ENCODE data around the gene ADAMTSL2.
A peak's percentile ranks its signal among the peaks of the same experiment; 100 is the strongest.

ADAMTSL2 gene

DNA sequence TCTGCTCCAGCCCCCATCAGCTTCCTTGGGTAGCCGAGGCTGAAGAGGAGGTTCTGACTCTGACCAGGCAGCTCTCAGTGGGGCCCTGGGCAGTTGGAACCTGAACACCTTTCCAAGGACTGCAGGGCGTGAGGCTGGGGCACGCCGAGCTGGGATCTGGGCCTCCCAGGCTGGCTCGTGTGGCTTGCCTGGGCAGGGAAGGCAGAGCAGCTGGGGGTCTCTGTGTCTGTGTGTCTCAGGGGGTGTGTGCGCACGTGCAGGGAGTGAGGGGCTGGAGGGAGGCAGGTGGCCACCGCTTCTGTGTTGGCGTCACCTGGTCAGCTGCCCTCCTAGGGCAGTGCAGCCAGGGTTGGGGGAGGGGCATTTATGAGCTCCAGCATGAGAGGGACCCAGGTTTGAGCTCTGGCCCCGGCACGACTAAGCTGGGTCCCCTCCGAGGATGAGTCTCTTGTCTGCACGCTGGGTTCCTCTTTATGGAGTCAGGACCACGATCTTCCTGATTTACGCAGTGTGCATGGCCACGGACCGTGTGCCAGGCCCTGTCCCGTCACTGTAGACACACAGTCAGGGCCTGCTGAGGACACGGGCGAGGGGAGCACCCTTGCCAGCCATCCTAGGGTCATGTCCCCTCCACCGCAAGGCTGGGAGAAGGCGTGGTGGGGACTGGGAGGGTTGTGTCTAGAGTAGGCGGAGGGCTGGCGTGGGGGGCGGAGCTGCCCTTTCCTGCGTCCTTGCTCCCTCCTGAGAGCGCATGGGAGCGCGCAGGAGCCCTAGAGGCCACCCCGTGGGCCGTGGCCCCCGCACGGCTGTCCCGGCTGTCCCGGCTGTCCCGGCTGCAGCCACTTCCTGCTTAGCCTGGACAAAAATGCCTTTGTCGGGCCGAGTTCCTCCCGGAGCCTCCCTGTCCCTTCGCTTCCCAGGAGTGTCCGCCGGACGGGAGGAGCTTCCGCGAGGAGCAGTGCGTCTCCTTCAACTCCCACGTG is 4.6 kb downstream of the ADAMTSL2 start:
- Histone ChIP-seq H3K79me1 (replicated peaks; ENCODE audit: low read length, poor library complexity, severe bottlenecking) (no peaks in the 10 kb centered on the region), H4K91ac (ENCODE audit: low read length) (peak overlapping the region; percentile 5), H3K9me3 (ENCODE audit: control insufficient read depth, low read length) (no peaks in the 10 kb centered on the region)

GRCh38 chr9:133539991-133540697 is 5.6 kb downstream of the ADAMTSL2 start:
- Histone ChIP-seq H3K79me1 (replicated peaks; ENCODE audit: low read length, poor library complexity, severe bottlenecking) (no peaks in the 10 kb centered on the region), H3K4me1 (ENCODE audit: control insufficient read depth, insufficient read depth, low read depth, low read length) (peaks cover 2% of the 10 kb centered on the region)

More for the DNA sequence above, 4.6 kb downstream of the ADAMTSL2 start:
- Histone ChIP-seq H4K8ac (ENCODE audit: low read length) (no peak overlapping the region), H3K4me2 (ENCODE audit: low read length, poor library complexity, severe bottlenecking) (no peak overlapping the region), H2BK15ac (ENCODE audit: low read depth, poor library complexity, severe bottlenecking) (no peak overlapping the region), H3K14ac (ENCODE audit: low read length in 2 of 2) (peak overlapping the region in 1 of 2 experiments; percentile 69), H2AK5ac (ENCODE audit: low read length, severe bottlenecking) (no peak overlapping the region), H3K18ac (ENCODE audit: low read depth in 1 of 2, low read length in 2 of 2) (peak overlapping the region in 1 of 2 experiments; percentile 21), H2AFZ (ENCODE audit: low read depth, low read length) (peak overlapping the region; percentile 15), H2BK12ac (ENCODE audit: low read length in 2 of 2) (no peak overlapping the region), H3K4me3 (ENCODE audit: insufficient read depth in 1 of 2, low read depth in 1 of 2, low read length in 2 of 2) (no peak overlapping the region), H3K27me3 (ENCODE audit: control insufficient read depth in 1 of 2, insufficient read depth in 1 of 2, low read length in 2 of 2) (peaks cover 61 to 67% of the 10 kb centered on the region in 2 experiments), H3K4me1 (ENCODE audit: control insufficient read depth, insufficient read depth, low read depth, low read length) (peaks cover 10% of the 10 kb centered on the region), H3K23ac (ENCODE audit: low read length in 2 of 2) (no peak overlapping the region), H3K4ac (ENCODE audit: low read depth in 1 of 2, low read length in 2 of 2) (no peak overlapping the region), H2BK5ac (ENCODE audit: low read depth, low read length, poor library complexity, severe bottlenecking) (no peak overlapping the region), H3K36me3 (ENCODE audit: control insufficient read depth in 1 of 2, insufficient read depth in 2 of 2, low read depth in 1 of 2, low read length in 2 of 2) (no peaks in the 10 kb centered on the region), H2BK120ac (ENCODE audit: low read depth, low read length) (no peak overlapping the region), H3K9ac (ENCODE audit: low read length) (no peak overlapping the region), H3K27ac (ENCODE audit: low read length, poor library complexity, severe bottlenecking) (no peak overlapping the region)
- WGBS: 79% methylated on average over 47 of the region's 47 CpGs
- no peak for DNase-seq

DNA sequence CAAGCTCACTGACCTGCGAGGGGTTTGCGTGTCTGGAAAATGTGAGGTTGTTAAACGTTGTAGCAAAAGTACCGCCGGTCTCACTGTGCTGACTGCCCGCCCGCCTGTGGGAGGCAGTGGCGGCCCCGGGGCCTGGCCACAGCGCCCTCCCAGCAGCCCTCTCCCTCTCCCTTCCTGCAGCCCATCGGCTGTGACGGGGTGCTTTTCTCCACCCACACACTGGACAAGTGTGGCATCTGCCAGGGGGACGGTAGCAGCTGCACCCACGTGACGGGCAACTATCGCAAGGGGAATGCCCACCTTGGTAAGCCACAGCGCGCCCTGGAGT is 6.2 kb downstream of the ADAMTSL2 start:
- Histone ChIP-seq H3K9ac (ENCODE audit: low read length) (no peak overlapping the region), H4K91ac (ENCODE audit: low read length) (no peak overlapping the region), H3K27ac (ENCODE audit: low read length, poor library complexity, severe bottlenecking) (no peak overlapping the region), H3K79me1 (replicated peaks; ENCODE audit: low read length, poor library complexity, severe bottlenecking) (no peaks in the 10 kb centered on the region), H2AK5ac (ENCODE audit: low read length, severe bottlenecking) (no peak overlapping the region), H3K14ac (ENCODE audit: low read length in 2 of 2) (no peak overlapping the region), H3K4ac (ENCODE audit: low read depth in 1 of 2, low read length in 2 of 2) (no peak overlapping the region), H3K23ac (ENCODE audit: low read length in 2 of 2) (no peak overlapping the region), H3K36me3 (ENCODE audit: control insufficient read depth in 1 of 2, insufficient read depth in 2 of 2, low read depth in 1 of 2, low read length in 2 of 2) (no peaks in the 10 kb centered on the region), H3K4me1 (ENCODE audit: control insufficient read depth, insufficient read depth, low read depth, low read length) (peaks cover 2% of the 10 kb centered on the region), H2BK5ac (ENCODE audit: low read depth, low read length, poor library complexity, severe bottlenecking) (no peak overlapping the region), H2BK12ac (ENCODE audit: low read length in 2 of 2) (no peak overlapping the region), H3K27me3 (ENCODE audit: control insufficient read depth in 1 of 2, insufficient read depth in 1 of 2, low read length in 2 of 2) (peaks cover 65 to 71% of the 10 kb centered on the region in 2 experiments), H3K18ac (ENCODE audit: low read depth in 1 of 2, low read length in 2 of 2) (no peak overlapping the region), H4K8ac (ENCODE audit: low read length) (no peak overlapping the region), H2BK120ac (ENCODE audit: low read depth, low read length) (no peak overlapping the region), H2AFZ (ENCODE audit: low read depth, low read length) (no peak overlapping the region), H3K9me3 (ENCODE audit: control insufficient read depth, low read length) (no peaks in the 10 kb centered on the region), H3K4me2 (ENCODE audit: low read length, poor library complexity, severe bottlenecking) (no peak overlapping the region), H3K4me3 (ENCODE audit: insufficient read depth in 1 of 2, low read depth in 1 of 2, low read length in 2 of 2) (no peak overlapping the region), H2BK15ac (ENCODE audit: low read depth, poor library complexity, severe bottlenecking) (no peak overlapping the region)
- DNase-seq: no peak
- 78% methylated on average over 18 of the region's 18 CpGs for WGBS

More at GRCh38 chr9:133539991-133540697, 5.6 kb downstream of the ADAMTSL2 start:
- no peak overlapping the region for H4K91ac ChIP-seq (ENCODE audit: low read length)
- H2BK12ac ChIP-seq (ENCODE audit: low read length in 2 of 2): no peak overlapping the region
- no peak overlapping the region for H3K4me3 ChIP-seq (ENCODE audit: insufficient read depth in 1 of 2, low read depth in 1 of 2, low read length in 2 of 2)
- no peak overlapping the region for H2AFZ ChIP-seq (ENCODE audit: low read depth, low read length)
- H3K4ac ChIP-seq (ENCODE audit: low read depth in 1 of 2, low read length in 2 of 2): no peak overlapping the region
- no peak overlapping the region for H4K8ac ChIP-seq (ENCODE audit: low read length)
- no peak overlapping the region for H3K4me2 ChIP-seq (ENCODE audit: low read length, poor library complexity, severe bottlenecking)
- no peak overlapping the region for H2BK120ac ChIP-seq (ENCODE audit: low read depth, low read length)
- H3K9ac ChIP-seq (ENCODE audit: low read length): no peak overlapping the region
- no peak overlapping the region for H2BK5ac ChIP-seq (ENCODE audit: low read depth, low read length, poor library complexity, severe bottlenecking)
- H2AK5ac ChIP-seq (ENCODE audit: low read length, severe bottlenecking): no peak overlapping the region
- H3K36me3 ChIP-seq (ENCODE audit: control insufficient read depth in 1 of 2, insufficient read depth in 2 of 2, low read depth in 1 of 2, low read length in 2 of 2): no peaks in the 10 kb centered on the region
- no peak for DNase-seq
- H3K9me3 ChIP-seq (ENCODE audit: control insufficient read depth, low read length): no peaks in the 10 kb centered on the region
- peak overlapping the region in 1 of 2 experiments; percentile 17 for H3K23ac ChIP-seq (ENCODE audit: low read length in 2 of 2)
- no peak overlapping the region for H3K14ac ChIP-seq (ENCODE audit: low read length in 2 of 2)
- WGBS: 73% methylated on average over 22 of the region's 22 CpGs
- H3K27me3 ChIP-seq (ENCODE audit: control insufficient read depth in 1 of 2, insufficient read depth in 1 of 2, low read length in 2 of 2): peaks cover 65 to 70% of the 10 kb centered on the region in 2 experiments
- no peak overlapping the region for H3K18ac ChIP-seq (ENCODE audit: low read depth in 1 of 2, low read length in 2 of 2)
- no peak overlapping the region for H2BK15ac ChIP-seq (ENCODE audit: low read depth, poor library complexity, severe bottlenecking)
- H3K27ac ChIP-seq (ENCODE audit: low read length, poor library complexity, severe bottlenecking): no peak overlapping the region

GRCh38 chr9:133542002-133542401 is 7.5 kb downstream of the ADAMTSL2 start:
- Histone ChIP-seq H3K4me3 (ENCODE audit: insufficient read depth in 1 of 2, low read depth in 1 of 2, low read length in 2 of 2) (no peak overlapping the region), H3K23ac (ENCODE audit: low read length in 2 of 2) (no peak overlapping the region), H3K9me3 (ENCODE audit: control insufficient read depth, low read length) (no peaks in the 10 kb centered on the region), H2AK5ac (ENCODE audit: low read length, severe bottlenecking) (no peak overlapping the region), H2BK12ac (ENCODE audit: low read length in 2 of 2) (no peak overlapping the region), H4K91ac (ENCODE audit: low read length) (no peak overlapping the region), H3K18ac (ENCODE audit: low read depth in 1 of 2, low read length in 2 of 2) (no peak overlapping the region), H3K4me1 (ENCODE audit: control insufficient read depth, insufficient read depth, low read depth, low read length) (peaks cover 2% of the 10 kb centered on the region), H3K14ac (ENCODE audit: low read length in 2 of 2) (no peak overlapping the region), H3K36me3 (ENCODE audit: control insufficient read depth in 1 of 2, insufficient read depth in 2 of 2, low read depth in 1 of 2, low read length in 2 of 2) (no peaks in the 10 kb centered on the region), H3K79me1 (replicated peaks; ENCODE audit: low read length, poor library complexity, severe bottlenecking) (no peaks in the 10 kb centered on the region), H2AFZ (ENCODE audit: low read depth, low read length) (no peak overlapping the region), H4K8ac (ENCODE audit: low read length) (no peak overlapping the region), H3K9ac (ENCODE audit: low read length) (no peak overlapping the region), H3K4ac (ENCODE audit: low read depth in 1 of 2, low read length in 2 of 2) (no peak overlapping the region), H3K4me2 (ENCODE audit: low read length, poor library complexity, severe bottlenecking) (no peak overlapping the region), H3K27ac (ENCODE audit: low read length, poor library complexity, severe bottlenecking) (no peak overlapping the region), H2BK120ac (ENCODE audit: low read depth, low read length) (no peak overlapping the region), H2BK5ac (ENCODE audit: low read depth, low read length, poor library complexity, severe bottlenecking) (no peak overlapping the region), H2BK15ac (ENCODE audit: low read depth, poor library complexity, severe bottlenecking) (no peak overlapping the region), H3K27me3 (ENCODE audit: control insufficient read depth in 1 of 2, insufficient read depth in 1 of 2, low read length in 2 of 2) (peaks cover 52 to 68% of the 10 kb centered on the region in 2 experiments)
- WGBS: 79% methylated on average over 13 of the region's 13 CpGs
- DNase-seq: no peak
